SKM-1 (cell line): ENCODE results near the gene SDR42E2.
A peak's percentile ranks its signal among the peaks of the same experiment; 100 is the strongest.
"Not testable (repeated sequence)": the region's sequence is repeated elsewhere in the genome, so short reads cannot be mapped to it uniquely, and the experiment has no call there.

Source experiments
- DNase-seq: peaks from one replicate; lab custom pipeline; 2025; ENCODE audit not compliant: unreplicated experiment; lab: John Stamatoyannopoulos, UW

The SDR42E2 gene

GRCh38 chr16:22161999-22162655, at the start of gene SDR42E2:
Gene SDR42E2 (plus strand): TSS chr16:22162506. CDS start chr16:22165583, 3,077 bp downstream.
- no peak for DNase-seq

GRCh38 chr16:22116095-22116700, 46.1 kb upstream of the SDR42E2 start:
- DNase-seq, result no peak

DNA sequence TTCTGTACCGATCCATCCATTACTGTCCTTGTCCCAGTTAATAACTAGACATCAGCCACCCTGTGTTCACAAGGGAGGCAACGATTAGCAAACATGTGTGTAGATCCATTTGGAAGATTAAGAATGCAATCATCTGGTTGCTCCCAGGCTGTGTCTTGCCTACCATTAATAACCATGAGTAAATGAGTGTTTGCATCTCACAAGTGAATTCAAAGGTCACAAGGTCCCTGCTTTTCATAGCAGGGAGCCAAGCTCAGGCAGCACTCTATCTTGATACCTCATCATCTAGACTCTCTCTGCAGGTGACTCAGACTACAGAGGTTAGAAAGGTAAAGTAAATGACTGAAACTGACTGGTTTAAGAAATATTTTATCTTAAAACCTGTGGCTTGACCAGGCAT, 44.7 kb upstream of the SDR42E2 start:
- DNase-seq, result no peak

DNA sequence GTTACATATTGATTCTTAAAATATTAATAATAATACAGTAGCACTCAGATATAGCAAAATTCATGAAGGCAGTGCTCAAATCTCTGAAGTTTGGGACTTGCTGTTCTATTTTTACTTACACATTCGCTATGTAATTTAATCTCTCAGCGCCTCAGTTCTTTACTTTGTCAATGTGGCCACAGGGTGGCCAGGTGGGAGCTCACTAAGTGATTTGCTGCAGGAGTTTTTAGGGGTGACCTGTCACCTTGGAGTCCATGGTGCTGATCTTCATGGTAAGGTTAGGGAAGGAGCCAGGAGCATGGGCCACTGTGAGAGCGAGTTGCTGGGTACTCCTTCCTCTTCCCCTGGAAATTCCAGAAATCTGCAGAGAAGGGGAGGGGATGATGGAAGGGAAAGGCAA, 41.9 kb upstream of the SDR42E2 start:
- no peak for DNase-seq

DNA sequence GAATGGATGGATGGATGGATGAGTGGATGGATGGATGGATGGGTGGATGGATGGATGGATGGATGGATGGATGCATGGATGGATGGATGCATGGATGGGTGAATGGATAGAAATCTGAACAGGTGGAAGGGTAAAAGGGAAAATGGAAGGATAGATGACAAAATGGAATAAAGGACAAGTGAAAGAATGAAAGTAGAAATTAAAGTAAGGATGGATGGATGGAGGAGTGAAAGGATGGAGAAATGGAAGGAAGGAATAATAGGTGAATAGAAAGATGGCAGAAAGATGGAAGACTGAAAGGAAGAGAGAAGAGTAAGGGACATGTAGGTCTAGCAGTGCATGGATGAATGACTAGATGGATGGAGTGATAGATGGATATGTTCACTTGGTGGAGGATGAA, 40.1 kb upstream of the SDR42E2 start:
- no peak for DNase-seq

DNA sequence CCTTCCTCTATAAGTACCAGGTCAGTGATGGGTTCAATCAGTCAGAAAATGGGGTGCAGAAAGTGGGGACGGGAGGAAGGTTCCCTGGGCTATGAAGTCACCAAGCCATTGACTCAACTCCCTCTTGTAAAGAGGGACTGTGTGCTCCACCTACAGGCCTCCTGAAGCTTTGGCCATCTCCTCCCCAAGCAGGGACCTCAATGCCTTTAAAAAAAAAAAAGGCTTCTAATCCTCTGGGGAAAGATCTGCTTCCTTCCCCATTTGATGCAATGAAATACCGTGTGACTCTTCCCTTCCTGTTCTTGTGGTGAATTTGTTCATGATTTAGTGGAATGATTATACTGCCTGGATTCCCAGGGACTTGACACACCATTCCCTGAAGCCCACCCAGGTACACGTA, 39.2 kb upstream of the SDR42E2 start:
- DNase-seq, result peak; percentile 55

DNA sequence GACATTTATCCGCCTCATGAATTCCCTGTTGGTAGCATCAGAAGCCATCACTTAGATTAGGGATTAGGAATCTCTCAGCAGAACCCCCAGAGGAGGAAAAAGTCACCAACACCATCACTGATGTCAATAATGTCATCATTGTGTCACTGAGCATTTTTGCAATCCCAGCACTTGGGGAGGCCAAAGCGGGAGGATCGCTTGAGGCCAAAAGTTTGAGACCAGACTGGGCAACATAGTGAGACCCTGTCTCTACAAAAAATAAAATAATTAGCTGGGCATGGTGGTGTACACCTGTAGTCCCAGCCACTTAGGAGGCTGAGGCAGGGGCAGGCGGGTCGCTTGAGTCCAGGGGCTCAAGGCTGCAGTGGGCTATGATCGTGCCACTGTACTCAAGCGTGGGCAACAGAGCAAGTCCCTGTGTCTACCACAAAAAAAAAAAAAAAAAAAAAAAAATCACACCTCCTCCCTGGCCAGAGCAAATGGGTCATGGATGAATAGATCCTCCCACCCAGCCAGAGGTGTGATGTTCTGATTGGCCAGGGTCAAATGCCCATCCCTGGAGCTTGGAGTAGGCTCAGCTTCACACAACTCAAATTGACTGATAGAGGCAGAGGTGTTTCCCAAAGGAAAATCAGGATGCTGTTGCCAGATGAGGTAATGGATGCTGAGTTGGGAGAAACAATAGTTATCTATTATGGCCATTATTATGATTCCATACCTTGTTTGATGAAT, 38.4 kb upstream of the SDR42E2 start:
- DNase-seq, result no peak

GRCh38 chr16:22124583-22125284, 37.6 kb upstream of the SDR42E2 start:
- DNase-seq, result no peak

GRCh38 chr16:22126037-22126558, 36.2 kb upstream of the SDR42E2 start:
- DNase-seq, result no peak

- not testable (repeated sequence) for DNase-seq
Measured at GRCh38 chr16:22128537-22128936, 33.8 kb upstream of the SDR42E2 start.

- no peak for DNase-seq
Measured at GRCh38 chr16:22130528-22130927, 31.8 kb upstream of the SDR42E2 start.

GRCh38 chr16:22132801-22133200, 29.5 kb upstream of the SDR42E2 start:
- DNase-seq, result no peak

GRCh38 chr16:22138482-22138881, 23.8 kb upstream of the SDR42E2 start:
- no peak for DNase-seq

DNA sequence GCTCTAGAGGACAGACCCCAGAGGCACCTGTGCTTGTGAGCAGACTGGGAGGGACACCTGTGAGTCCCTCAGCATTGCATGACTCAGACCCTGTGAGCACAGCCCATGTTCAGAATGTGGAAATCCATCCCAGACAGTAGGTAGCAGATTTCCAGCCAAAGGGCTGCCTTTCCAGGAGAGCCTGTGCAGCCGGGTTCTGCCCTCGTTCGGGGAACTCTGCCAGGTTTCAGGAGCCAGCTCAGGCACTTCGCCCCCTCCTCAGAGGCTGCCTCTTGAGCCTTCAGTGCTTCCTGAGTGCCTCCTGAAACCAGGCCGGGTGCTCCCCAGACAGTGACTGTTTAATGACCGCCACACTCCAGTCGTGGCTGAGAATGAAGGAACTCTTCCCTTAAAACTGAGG, 23.3 kb upstream of the SDR42E2 start:
- no peak for DNase-seq

DNA sequence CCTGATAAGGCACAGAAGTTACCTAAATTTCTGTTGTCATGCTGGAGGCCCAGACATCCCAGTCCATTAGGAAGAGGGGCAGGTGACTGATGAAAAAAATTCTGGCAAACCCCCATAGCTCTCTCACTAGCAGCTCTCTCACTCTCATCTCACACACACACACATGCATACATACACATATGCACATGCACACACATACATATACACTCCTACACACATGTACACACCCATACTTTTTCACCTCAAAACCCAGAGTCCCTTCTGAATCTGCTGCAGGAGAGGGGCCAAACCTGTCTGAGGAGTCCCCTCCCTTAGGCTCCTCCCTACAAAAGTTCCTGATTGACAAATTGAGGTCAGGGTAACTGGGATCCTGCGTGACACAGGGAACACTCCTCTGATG, 22.6 kb upstream of the SDR42E2 start:
- DNase-seq, result no peak

GRCh38 chr16:22141767-22142166, 20.5 kb upstream of the SDR42E2 start:
- DNase-seq, result no peak

GRCh38 chr16:22144520-22144919, 17.8 kb upstream of the SDR42E2 start:
- DNase-seq, result no peak

GRCh38 chr16:22147853-22148252, 14.5 kb upstream of the SDR42E2 start:
- DNase-seq, result no peak

GRCh38 chr16:22151246-22151998, 10.9 kb upstream of the SDR42E2 start:
- no peak for DNase-seq

- no peak for DNase-seq
Measured at GRCh38 chr16:22152316-22152715, 10.0 kb upstream of the SDR42E2 start.

- DNase-seq, result not testable (repeated sequence)
Measured at GRCh38 chr16:22153078-22153477, 9.2 kb upstream of the SDR42E2 start.
